ENCODE measurements around the gene RPS28. TPM values are rescaled to one million over a fixed set of nuclear protein-coding genes. Genes with fewer than 3 reads are reported as not detected.
"Not testable (repeated sequence)": the region's sequence is repeated elsewhere in the genome, so short reads cannot be mapped to it uniquely, and the experiment has no call there.

RPS28 gene
- total RNA-seq, result 365 and 392 TPM in 2 replicates

DNA sequence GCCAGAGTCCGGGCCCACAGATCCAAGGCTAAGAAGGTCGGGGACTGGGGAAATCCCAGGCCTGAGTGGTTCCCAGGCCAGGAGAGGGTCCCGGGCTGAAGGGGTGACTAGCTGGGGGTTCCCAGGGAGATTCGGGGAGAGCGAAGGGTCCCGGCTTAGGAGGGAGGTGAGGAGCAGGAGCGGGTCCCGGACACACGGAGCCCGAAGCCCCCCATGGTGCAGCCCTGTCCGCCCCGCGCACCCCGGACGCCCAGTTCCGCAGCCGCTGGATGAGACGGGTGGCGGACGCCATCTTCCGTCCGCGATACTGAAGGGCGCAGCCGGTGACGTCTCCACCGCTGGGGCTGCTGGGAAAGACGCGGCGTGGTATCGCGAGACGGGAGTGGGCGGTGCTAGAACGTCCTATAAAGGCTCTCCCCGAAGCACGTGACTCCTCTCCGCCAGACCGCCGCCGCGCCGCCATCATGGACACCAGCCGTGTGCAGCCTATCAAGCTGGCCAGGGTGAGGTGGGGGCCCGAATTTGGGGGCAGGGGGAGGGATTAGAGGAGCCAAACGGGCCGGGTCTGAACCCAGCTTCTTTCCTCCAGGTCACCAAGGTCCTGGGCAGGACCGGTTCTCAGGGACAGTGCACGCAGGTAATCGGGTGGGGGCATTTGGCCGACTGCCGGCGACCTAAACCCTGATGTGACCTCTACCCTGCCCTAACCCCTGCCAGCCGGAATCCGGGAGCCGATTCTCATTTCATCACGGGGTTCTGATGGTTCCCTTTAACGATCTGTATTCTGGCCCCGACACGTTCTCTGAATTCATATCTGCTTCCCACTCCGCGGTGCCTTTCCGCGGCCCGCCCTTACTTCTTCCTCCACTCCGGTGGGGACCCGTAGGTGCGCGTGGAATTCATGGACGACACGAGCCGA is at the start of gene RPS28, which contains the start of gene NDUFA7:
Gene RPS28 (plus strand): TSS at position 430 of the 919 bp plus-strand sequence. CDS start 35 bp downstream, at position 465.
Gene NDUFA7 (minus strand): TSS at position 309 of the 919 bp plus-strand sequence. CDS start 17 bp downstream, at position 292.
- peak; percentile 74 for DNase-seq (ENCODE audit: extremely low read depth, low read depth, low spot score)

DNA sequence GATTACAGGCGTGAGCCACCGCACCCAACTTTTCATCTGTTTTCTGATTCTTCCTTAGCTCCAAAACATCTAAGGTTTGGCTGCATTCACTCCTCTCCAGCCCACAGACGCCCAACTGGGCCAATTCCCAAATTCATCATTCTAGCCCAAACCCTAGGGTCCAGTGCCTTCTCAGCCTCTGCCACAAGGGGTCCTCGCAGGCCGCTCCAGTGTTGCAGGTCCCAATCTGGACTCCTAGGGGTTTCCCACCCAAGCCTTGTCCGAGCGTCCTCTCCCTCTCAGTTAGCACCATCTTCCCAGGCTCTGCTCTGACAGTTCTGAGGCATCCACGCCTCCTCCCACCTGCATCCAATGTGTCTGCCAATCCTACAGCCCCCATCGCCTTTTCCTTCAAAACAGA is 44.8 kb upstream of the RPS28 start:
- not testable (repeated sequence) for DNase-seq (ENCODE audit: extremely low read depth, low read depth, low spot score)

GRCh38 chr19:8291337-8291736 is 30.0 kb upstream of the RPS28 start:
- DNase-seq (ENCODE audit: extremely low read depth, low read depth, low spot score), result not testable (repeated sequence)

GRCh38 chr19:8302357-8302691 is 19.0 kb upstream of the RPS28 start:
- DNase-seq (ENCODE audit: extremely low read depth, low read depth, low spot score), result no peak

GRCh38 chr19:8302734-8303133 is 18.6 kb upstream of the RPS28 start:
- no peak for DNase-seq (ENCODE audit: extremely low read depth, low read depth, low spot score)

DNA sequence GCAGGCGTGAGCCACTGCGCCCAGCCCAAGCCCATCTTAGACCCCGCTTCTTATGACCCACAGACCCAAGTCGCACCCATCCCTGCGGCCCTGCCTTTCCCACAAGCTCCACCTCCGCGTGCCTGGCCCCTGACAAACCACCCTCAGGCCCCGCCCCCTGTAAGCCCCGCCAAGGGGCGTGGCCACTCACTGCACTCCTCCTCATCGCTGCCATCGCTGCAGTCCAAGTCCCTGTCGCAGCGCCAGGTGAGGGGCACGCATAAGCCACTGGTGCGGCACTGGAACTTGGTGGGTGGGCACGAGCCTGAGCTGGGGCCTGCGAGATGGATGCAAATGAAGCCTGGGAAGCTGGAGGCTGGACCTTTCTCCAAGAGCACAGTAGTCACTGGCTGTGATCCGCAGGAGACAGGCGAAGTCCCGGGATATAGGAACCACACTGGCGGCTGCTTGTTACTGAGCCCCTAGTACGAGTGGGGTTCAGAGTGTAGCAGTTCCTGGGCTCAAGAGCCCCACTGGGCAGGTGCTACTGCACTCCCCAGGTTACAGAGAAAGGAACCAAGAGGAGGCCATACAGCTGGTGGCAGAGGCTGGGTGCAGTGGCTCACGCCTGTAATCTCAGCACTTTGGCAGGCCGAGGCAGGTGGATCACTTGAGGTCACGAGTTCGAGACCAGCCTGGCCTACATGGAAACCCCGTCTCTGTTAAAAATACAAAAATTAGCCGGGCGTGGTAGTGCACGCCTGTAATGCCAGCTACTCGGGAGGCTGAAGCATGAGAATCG is 16.3 kb upstream of the RPS28 start:
- no peak for DNase-seq (ENCODE audit: extremely low read depth, low read depth, low spot score)

DNA sequence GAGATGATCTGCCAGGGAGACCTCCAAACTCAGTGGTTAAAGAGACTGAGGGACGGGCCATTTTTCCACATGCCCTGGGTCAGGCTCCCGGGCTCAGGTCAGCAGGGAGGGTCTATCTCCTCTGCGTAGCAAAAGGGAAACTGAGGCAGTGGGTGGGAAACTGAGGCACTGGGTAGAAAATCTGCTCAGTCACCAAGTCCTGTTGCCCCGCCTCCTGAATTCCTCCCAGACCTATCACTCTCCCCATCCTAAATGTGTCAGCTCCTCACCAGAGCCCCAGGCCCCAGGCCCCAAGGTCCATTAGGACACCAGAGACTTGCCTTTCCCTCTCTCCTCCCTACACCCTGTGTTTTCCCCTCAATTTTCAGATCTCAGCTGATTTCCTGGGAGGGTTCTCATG is 15.5 kb upstream of the RPS28 start:
- DNase-seq (ENCODE audit: extremely low read depth, low read depth, low spot score), result no peak

- no peak for DNase-seq (ENCODE audit: extremely low read depth, low read depth, low spot score)
Measured at GRCh38 chr19:8306235-8307054, 14.9 kb upstream of the RPS28 start.

GRCh38 chr19:8307400-8307964 is 13.8 kb upstream of the RPS28 start:
- no peak for DNase-seq (ENCODE audit: extremely low read depth, low read depth, low spot score)

- DNase-seq (ENCODE audit: extremely low read depth, low read depth, low spot score), result peak; percentile 68
Measured at GRCh38 chr19:8307965-8308866, 13.1 kb upstream of the RPS28 start, which contains the start of gene CD320. TSS of gene CD320 (minus strand) at chr19:8308358. CDS start at chr19:8308290, 68 bp downstream.

- DNase-seq (ENCODE audit: extremely low read depth, low read depth, low spot score), result no peak
Measured at GRCh38 chr19:8308891-8309291, 12.4 kb upstream of the RPS28 start.

DNA sequence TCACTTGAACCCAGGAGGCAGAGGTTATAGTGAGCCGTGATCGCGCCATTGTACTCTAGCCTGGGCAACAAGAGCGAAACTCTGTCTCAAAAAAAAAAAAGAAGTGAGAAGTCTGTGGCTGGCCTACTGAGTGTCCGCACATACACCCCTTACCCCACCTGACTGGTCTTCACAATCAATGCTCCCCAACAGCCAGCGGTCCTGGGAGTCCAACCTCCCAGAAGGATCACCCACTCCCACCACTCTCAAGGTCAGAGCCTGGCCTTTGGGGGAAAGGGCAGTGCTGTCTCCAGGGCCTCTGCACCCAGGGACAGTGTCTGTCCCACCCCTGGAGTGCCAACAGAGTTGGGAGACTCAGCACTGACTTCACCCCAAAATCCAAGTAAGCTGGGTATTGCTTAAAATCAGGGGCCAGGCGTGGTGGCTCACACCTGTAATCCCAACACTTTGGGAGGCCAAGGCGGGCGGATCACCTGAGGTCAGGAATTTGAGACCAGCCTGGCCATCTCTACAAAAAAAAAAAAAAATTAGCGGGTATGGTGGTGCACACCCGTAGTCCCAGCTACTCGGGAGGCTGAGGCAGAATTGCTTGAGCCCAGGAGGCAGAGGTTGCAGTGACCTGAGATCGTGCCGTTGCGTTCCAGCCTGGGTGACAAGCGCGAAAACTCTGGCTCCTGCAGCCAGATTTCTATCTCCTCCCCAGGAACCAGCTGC is 10.8 kb upstream of the RPS28 start:
- DNase-seq (ENCODE audit: extremely low read depth, low read depth, low spot score), result no peak

- no peak for DNase-seq (ENCODE audit: extremely low read depth, low read depth, low spot score)
Measured at GRCh38 chr19:8311461-8312260, 9.6 kb upstream of the RPS28 start.

DNA sequence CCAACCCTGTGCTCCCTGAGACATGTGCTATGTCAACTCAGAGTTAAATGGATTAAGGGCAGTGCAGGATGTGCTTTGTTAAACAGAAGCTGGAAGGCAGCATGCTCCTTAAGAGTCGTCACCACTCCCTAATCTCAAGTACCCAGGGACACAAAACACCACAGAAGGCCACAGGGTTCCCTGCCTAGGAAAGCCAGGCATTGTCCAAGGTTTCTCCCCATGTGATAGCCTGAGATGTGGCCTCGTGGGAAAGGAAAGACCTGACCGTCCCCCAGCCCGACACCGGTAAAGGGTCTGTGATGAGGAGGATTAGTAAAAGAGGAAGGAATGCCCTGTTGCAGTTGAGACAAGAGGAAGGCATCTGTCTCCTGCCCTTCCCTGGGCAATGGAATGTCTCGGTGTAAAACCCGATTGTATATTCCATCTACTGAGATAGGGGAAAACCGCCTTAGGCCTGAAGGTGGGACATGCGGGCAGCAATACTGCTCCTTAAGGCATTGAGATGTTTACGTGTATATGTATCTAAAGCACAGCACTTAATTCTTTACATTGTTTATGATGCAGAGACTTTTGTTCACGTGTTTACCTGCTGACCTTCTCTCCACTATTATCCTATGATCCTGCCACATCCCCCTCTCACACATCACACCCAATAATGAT is 6.2 kb upstream of the RPS28 start:
- not testable (repeated sequence) for DNase-seq (ENCODE audit: extremely low read depth, low read depth, low spot score)

DNA sequence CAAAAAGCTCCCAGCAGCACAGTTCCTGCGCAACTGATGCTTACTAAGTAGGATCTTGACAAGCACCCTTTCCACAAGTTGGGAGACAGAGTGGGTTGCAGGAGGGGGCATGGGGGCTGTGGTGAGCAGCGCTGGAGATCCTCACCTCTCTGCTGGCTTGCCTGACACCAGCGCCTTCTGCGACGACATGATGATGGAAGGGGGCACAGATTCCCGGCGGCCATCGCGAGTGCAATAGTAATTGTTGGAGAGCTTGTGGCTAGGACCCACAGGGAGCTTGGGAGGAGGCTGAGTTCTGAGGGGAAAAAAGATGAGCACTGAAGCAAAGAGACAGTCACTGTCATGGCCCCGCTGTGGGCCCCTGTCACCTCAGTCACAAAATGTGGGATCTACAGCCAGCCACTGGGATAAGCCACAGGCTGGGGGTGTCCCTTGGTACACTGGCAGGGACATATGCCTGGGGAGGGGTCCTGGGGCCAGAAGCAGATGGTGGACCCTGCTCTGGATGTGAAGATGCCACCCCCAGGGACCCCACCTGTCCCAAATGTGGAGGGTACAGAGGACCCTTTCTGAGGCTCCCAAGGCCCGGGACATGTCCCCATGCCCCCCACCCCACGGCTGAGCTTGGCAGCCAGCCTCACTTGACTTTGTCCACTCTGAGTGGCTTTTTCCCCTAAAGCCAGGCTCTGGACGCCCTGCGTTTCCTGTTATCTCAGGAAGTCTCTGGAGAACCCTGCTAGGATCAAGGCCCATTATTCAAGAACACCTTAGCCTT is 4.8 kb upstream of the RPS28 start:
- DNase-seq (ENCODE audit: extremely low read depth, low read depth, low spot score), result no peak

GRCh38 chr19:8318835-8319234 is 2.5 kb upstream of the RPS28 start:
- DNase-seq (ENCODE audit: extremely low read depth, low read depth, low spot score), result not testable (repeated sequence)

Measured in glomerular endothelial cell (primary cell).